NOMO-1 (cell line): ENCODE results near the gene YLPM1.
A peak's percentile ranks its signal among the peaks of the same experiment; 100 is the strongest.
"Not testable (repeated sequence)": the region's sequence is repeated elsewhere in the genome, so short reads cannot be mapped to it uniquely, and the experiment has no call there.

ENCODE experiments used
- DNase-seq, 2 experiments: peaks; one replicate each; lab custom pipeline; 2025; ENCODE audit not compliant: unreplicated experiment in 2 of 2; lab: John Stamatoyannopoulos, UW

The YLPM1 gene

GRCh38 chr14:74762917-74763802 lies at the start of gene YLPM1:
TSS of gene YLPM1 (plus strand) at chr14:74763316. CDS start at chr14:74763490, 174 bp downstream.
- DNase-seq = peak; percentile 94 to 97

- DNase-seq = no peak
Observed at GRCh38 chr14:74713395-74713735, 49.8 kb upstream of the YLPM1 start.

- no peak for DNase-seq
Observed at GRCh38 chr14:74720526-74720925, 42.6 kb upstream of the YLPM1 start.

GRCh38 chr14:74723134-74723533 lies 40.0 kb upstream of the YLPM1 start:
- DNase-seq = no peak

- no peak for DNase-seq
Observed at GRCh38 chr14:74732387-74732786, 30.7 kb upstream of the YLPM1 start.

GRCh38 chr14:74733221-74733620 lies 29.9 kb upstream of the YLPM1 start:
- DNase-seq = no peak

GRCh38 chr14:74735125-74735524 lies 28.0 kb upstream of the YLPM1 start:
- no peak for DNase-seq

- no peak for DNase-seq
Observed at GRCh38 chr14:74737753-74738325, 25.3 kb upstream of the YLPM1 start.

- DNase-seq = no peak
Observed at GRCh38 chr14:74739293-74740030, 23.7 kb upstream of the YLPM1 start.

- no peak for DNase-seq
Observed at GRCh38 chr14:74747237-74747636, 15.9 kb upstream of the YLPM1 start.

GRCh38 chr14:74754157-74754556 lies 9.0 kb upstream of the YLPM1 start:
- DNase-seq = no peak

GRCh38 chr14:74754899-74755298 lies 8.2 kb upstream of the YLPM1 start:
- DNase-seq = no peak

- DNase-seq = no peak
Observed at GRCh38 chr14:74756326-74756725, 6.8 kb upstream of the YLPM1 start.

- DNase-seq = not testable (repeated sequence)
Observed at GRCh38 chr14:74758505-74758904, 4.6 kb upstream of the YLPM1 start.

- DNase-seq = no peak
Observed at GRCh38 chr14:74763803-74764531, 851 bp downstream of the YLPM1 start.

GRCh38 chr14:74765721-74766120 lies 2.6 kb downstream of the YLPM1 start:
- DNase-seq = no peak

- no peak for DNase-seq
Observed at GRCh38 chr14:74771399-74771798, 8.3 kb downstream of the YLPM1 start.

GRCh38 chr14:74784634-74785033 lies 21.5 kb downstream of the YLPM1 start:
- no peak for DNase-seq

- no peak for DNase-seq
Observed at GRCh38 chr14:74785056-74785613, 22.0 kb downstream of the YLPM1 start.

- DNase-seq = no peak
Observed at GRCh38 chr14:74786796-74787315, 23.7 kb downstream of the YLPM1 start.
